ENCODE measurements around the gene EXOC5.
"Not testable (repeated sequence)": the region's sequence is repeated elsewhere in the genome, so short reads cannot be mapped to it uniquely, and the experiment has no call there.

The EXOC5 gene

DNA sequence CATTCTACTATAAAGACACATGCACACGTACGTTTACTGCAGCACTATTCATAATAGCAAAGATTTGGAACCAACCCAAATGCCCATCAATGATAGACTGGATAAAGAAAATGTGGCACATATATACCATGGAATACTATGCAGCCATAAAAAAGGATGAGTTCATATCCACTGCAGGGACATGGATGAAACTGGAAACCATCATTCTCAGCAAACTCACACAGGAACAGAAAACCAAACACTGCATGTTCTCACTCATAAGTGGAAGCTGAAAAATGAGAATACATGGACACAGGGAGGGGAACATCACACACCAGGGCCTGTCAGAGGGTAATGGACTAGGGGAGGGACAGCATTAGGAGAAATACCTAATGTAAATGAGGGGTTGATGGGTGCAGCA lies 10.5 kb downstream of the EXOC5 start:
- in situ Hi-C loops (cut with HindIII; ENCODE audit: low sequenced_read_pairs), result not testable (repeated sequence)

DNA sequence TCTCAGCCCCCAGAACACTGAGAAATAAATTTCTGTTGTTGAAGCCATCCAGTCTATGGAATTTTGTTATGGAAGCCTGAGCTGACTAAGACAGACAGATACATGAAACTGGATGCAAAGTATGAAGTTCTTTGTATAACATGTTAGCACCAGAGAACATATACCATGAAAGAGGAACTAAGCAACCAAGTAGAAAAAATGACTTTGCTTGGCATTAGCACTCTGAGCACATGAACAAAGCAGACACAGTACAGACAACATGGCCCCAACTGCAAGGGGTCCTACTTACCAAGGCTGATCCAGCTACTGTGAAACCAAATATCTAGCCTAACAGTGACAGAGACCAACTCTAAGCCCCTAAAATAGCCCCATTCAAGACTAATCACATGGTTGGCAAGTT lies 13.8 kb downstream of the EXOC5 start:
- in situ Hi-C loops (cut with HindIII; ENCODE audit: low sequenced_read_pairs), result no loop called here

DNA sequence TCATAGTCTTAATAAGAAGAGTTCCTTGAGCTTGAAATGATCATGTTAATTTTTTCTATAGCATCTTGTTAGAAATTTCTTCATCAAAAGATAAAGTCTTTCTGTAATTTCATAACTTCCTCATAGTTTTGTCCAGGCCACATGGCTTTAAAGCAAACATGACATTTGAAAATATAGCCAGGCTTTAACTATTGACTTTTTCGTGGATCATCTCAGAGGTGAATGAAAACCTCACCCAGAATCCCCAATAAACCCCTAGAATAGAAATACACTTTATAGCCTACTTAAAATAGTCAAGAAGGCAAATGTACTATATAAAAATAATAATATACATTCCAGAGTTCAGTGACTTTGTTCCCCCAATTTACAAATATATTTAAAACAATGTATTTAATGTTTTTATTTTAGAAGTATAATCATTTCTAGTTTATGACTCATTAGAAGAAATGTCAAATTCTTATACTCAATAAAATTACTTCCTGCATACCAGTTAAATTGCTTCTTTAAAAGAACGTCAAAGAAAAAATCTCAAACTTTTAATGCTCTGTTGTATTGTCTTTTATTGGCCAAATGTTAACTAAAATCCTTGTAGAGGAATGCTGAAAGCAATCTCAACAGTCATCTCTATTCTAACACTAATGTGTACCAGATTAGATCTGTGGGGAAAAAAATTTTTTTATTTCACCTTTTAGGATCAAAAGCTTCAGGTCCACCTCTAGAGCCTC lies 21.6 kb downstream of the EXOC5 start:
- in situ Hi-C loops (cut with HindIII; ENCODE audit: low sequenced_read_pairs), result no loop called here

DNA sequence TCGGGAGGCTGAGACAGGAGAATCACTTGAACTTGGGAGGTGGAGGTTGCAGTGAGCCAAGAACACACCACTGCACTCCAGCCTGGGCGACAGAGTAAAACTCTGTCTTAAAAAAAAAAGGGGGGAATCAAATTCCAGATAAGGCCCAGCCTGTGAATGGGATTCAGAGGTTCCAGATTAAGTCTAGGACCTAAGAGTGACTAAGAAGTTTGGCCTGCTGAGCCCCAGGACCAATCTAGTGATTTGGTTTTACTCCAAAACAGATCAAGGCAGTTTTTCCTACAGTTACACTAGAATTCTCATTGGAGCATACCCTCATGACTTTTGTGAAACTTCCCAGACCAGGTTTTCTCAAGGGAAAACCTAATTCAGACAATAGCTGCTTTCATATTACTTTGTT lies 22.8 kb downstream of the EXOC5 start:
- in situ Hi-C loops (cut with HindIII; ENCODE audit: low sequenced_read_pairs), result no loop called here

DNA sequence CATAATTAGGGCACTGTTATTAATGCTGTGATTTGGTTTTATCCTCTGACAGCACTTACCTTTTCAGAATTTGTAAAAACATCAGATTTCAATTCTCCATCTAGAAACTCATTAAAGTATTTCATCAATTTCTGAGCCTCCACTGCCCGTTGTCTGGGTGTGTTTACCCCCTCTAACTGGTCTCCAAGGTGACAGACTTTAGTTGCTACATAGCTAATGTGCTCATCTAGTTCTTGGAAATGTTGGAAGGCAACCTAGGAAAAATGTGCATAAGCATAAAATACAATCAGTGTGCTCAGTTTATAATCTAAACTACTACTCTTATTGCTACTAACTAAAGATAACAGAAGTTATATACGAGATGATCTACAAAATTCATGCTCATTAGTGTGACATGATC lies 24.6 kb downstream of the EXOC5 start:
- in situ Hi-C loops (cut with HindIII; ENCODE audit: low sequenced_read_pairs), result no loop called here

DNA sequence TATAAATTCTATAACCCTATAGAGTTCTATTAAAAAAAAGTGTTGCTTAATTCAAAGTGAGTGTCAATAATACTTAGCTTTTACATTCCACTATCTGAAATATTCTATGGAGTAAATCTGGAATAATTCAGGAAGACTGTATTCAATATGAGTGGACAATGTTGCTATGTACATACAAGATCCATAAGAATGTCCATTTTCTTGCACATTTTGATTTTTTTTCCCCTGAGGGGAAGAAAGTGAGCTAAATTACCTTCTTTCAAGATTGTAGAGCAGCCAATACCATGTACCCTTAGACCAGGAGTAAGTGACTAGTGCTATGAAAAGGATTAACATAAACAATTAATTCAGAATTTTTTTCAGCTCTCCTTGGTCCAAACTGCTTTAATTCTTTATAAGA lies 25.4 kb downstream of the EXOC5 start:
- in situ Hi-C loops (cut with HindIII; ENCODE audit: low sequenced_read_pairs), result no loop called here

DNA sequence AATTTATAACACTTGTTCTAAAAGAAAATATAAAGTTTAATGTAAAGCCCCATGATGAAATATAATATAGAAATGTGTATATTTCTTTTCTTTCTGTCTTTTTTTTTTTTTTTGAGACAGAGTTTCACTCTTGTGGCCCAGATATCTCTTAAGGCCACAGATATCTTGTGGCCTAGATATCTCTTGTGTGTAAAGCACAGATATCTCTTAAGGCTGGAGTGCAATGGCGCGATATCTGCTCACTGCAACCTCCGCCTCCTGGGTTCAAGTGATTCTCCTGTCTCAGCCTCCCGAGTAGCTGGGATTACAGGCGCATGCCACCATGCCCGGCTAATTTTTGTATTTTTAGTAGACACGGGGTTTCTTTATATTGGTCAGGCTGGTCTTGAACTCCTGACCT lies 28.6 kb downstream of the EXOC5 start:
- in situ Hi-C loops (cut with HindIII; ENCODE audit: low sequenced_read_pairs), result not testable (repeated sequence)

DNA sequence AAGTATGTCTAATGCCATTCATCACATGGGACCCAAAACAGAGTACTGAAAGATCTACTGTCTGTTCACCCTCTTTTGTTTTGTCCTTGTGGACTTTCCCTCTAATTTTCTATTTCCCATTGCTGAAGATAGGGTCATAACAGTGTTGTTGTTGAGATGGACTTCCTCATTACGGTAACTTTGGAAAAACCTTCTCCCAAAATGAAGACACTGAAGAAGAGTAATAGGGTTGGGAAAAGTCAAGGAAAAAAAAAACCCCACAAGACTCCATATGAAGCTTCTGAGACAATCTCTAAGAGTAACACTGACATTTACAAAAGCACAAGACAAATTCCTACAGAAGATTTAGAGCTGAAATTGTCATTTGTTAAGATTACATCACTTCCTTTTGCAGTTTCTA lies 36.7 kb downstream of the EXOC5 start:
- in situ Hi-C loops (cut with HindIII; ENCODE audit: low sequenced_read_pairs), result no loop called here

DNA sequence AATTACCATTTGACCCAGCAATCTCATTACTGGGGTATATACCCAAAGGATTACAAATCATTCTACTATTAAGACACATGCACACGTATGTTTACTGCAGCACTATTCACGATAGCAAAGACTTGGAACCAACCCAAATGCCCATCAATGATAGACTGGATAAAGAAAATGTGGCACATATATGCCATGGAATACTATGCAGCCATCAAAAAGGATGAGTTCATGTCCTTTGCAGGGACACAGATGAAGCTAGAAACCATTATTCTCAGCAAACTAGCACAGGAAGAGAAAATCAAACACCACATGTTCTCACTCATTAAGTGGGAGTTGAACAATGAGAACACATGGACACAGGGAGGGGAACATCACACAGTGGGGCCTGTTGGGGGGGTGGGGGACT lies 40.4 kb downstream of the EXOC5 start:
- in situ Hi-C loops (cut with HindIII; ENCODE audit: low sequenced_read_pairs), result not testable (repeated sequence)

DNA sequence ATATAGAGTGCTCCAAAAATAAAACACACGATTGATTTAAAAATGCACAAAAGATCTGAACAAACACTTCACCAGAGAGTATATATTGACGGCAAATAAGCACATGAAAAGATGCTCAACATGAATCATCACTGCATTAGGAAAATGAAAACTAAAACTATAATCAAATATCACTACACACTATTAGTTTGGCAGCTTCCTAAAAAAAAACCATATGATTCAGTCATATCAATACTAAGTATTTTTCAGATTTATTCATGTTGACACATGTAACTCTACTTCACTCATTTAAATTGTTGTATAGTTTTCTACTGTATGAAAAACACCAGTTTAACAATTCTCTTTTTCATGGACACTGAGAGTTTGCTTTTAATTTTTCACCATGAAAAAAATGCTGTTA lies 41.6 kb downstream of the EXOC5 start:
- in situ Hi-C loops (cut with HindIII; ENCODE audit: low sequenced_read_pairs), result no loop called here

DNA sequence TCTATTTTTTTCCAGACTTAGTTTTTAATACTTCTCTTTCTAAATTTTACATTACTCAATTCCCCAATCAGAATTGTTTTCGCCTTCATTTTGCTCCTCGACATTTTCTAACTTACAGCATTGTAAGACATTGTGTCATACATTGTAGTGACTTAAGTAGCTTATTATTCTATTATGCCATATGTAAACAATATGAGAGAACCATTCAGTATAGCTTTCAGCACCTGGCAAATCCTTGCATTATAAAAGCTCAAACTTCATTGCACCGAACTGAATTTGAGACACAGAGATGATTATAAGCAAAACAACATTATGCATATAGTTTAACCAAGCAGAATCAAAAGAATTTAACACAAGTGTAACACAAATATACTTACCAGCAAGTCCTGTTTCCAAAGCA lies 46.8 kb downstream of the EXOC5 start:
- in situ Hi-C loops (cut with HindIII; ENCODE audit: low sequenced_read_pairs), result no loop called here

DNA sequence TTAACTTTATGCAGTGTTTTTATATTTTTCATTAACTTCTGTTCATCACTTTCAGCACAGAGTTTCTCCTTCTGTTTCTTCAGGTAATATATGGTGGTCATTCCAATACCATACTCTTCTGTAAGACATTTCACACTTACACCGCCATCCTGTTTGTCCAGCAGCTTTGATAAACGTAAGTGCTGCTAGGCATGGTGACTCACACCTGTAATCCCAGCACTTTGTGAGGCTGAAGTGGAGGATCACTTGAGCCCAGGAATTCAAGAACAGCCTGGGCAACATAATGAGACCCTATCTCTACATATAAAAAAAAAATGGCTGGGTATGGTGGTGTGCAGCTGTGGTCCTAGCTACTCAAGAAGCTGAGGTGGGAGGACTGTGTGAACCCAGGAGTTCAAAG lies 55.8 kb downstream of the EXOC5 start:
- in situ Hi-C loops (cut with HindIII; ENCODE audit: low sequenced_read_pairs), result no loop called here

DNA sequence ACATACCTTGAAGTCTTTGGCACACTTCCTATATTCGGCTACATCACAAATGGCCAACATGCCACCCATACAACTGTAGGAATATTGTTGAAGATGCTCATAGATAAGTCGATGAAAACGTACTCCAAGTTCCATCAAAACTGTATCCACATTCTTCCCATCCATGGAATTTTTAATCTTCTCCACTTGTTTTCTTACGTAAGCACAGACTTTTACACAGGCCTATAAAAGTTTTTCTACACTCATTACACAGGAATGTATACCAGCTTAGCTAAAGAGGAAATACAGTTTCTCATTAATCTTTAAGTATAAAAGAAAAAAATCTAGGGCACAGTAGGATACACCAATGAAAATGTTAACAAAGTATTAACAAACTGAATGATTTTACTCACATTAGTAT lies 59.1 kb downstream of the EXOC5 start:
- in situ Hi-C loops (cut with HindIII; ENCODE audit: low sequenced_read_pairs), result no loop called here

DNA sequence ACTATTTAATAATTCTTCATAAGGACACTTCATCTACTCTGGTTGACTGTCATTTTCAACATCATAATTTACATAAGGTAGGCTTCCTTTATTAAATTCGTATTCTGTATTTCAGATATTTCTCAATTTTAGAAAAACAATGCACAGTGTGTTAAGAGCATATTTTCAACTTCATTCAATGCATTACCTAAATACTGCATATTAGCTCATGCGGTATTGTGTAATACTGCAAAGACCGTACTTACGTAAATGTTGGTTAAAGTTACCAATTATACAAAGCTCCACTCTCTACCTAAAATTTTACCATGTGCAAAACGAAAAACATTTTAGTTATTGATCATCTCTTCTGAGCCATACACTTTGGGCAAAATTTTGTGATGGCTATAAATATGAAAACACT lies 62.8 kb downstream of the EXOC5 start:
- in situ Hi-C loops (cut with HindIII; ENCODE audit: low sequenced_read_pairs), result no loop called here

DNA sequence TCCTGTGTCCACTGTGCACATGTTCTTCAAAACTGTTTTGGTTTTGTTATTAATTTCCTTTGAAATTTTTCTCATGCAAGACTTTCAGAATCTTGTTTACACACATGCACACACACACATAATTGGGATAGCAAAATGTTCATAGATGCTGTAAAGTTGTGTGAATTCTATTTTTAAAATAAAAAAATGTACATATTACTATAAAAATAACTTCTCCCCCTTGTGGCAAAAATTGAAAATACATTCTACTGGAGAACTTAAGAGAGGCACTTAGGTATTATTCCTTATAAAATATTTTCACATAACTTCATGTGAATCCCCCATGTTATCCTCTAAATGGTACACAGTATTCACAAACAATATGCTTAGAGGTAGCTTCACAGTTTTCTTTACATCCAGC lies 66.0 kb downstream of the EXOC5 start:
- in situ Hi-C loops (cut with HindIII; ENCODE audit: low sequenced_read_pairs), result not testable (repeated sequence)

DNA sequence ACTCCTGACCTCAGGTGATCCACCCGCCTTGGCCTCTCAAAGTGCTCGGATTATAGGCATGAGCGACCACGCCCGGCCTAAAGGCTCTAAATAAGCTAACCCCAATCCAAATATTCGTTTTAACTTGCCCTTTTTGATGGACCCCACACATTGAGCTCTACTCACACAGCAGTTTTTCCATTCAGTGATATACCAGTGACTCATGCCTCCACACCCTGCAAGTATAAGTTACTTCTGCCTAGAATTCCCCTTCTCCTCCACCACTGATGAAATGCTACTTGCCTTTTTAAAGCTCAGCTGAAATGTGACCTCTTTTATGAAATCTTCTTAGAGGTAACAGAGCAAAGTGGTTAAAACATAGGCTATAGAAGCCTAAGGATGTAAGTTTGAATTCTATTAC lies 68.8 kb downstream of the EXOC5 start:
- in situ Hi-C loops (cut with HindIII; ENCODE audit: low sequenced_read_pairs), result loop anchor here (25.0 kb wide), 1 partner anchor 713 kb away; no protein-coding TSS in a partner anchor

DNA sequence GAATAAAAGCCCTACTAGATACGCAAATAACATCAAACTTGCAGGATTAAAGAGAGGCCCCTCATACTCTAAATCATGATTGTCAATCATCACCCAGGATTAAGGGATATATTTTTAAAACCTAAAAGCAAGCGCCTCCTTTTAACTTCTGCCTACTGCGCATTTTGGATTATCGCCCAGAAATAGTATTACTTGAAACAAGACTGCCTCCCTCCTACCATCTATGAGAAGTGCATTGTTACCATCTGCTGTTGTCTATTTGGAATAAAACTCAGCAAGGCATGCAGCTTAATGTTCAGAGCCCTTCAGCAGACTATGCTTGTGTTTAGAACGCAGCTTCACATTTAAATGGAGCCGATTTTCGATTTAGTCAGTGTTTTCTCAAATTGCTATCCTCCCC lies 79.6 kb downstream of the EXOC5 start:
- in situ Hi-C loops (cut with HindIII; ENCODE audit: low sequenced_read_pairs), result loop anchor here (25.0 kb wide), 1 partner anchor 702 kb away; no protein-coding TSS in a partner anchor

DNA sequence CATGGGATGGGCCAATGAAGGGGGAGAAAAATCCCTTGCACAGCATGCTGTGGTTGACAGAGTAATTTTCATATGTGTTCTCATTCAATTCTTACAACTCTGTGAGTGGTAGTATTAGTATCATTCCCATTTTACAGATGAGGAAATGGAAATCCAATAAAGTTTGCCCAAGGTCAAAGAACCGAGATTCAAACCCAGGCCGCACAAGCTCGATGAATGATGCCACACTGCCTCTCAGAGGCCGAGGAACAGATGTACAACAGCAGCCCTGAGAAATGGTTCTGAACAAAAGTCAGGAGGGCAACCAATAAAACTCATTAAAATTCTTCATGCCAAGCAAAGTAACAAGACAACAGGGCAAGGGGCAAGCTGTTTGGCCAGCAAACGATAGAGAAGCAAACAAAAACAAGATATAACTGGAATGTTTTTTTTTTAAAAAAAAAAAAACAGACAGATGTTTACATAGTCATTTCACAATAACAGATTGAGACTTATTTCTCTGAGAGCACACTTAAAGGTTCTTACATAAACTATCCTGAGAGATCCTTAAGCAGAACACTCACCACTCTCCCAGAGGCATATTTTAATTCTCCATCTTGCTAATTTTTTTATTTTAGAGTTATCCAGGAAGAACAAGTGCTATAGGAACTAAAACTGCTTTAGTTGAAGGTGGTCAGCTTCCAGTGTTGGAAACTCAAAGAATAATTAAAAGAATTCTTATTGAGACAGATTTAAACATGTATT lies 85.8 kb downstream of the EXOC5 start:
- in situ Hi-C loops (cut with HindIII; ENCODE audit: low sequenced_read_pairs), result loop anchor here (25.0 kb wide), 1 partner anchor 696 kb away; no protein-coding TSS in a partner anchor

DNA sequence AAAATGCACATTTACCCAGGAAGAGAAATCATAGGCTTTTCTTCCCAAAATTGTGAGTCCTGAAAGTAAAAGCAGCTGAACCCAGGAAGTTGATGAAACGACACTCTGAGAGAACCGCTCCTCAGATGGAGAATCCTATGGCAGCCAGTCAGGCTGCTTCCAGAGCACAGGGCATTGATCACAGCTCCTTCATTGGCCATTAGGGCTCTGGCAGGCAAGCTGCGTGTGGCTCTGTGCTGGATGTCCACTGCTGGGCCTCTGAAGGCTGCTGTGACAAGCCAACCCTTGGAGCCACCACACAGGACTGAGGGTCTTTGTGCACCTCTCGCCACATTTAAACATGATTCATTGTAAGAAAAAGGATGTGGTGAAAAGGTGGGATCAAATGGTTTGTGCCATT lies 89.4 kb downstream of the EXOC5 start:
- in situ Hi-C loops (cut with HindIII; ENCODE audit: low sequenced_read_pairs), result loop anchor here (25.0 kb wide), 1 partner anchor 692 kb away; no protein-coding TSS in a partner anchor

DNA sequence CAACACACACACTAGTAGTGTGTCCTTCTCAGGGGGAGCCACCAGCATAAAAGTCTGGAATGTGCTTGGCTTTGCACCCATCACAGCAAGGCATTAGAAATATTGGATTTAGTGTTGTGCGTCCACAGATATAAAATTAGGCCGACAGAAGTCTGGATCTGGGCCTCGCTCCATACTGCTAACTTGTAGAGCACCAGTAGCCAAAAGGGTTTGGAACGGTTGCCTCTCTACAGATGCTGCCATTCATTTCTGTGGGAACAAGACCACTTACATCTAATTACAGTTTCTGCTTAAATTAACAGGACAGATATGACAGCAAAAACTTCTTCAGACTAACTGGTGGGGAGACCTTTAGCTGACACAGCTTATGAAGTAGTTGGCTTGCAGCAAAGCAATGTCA lies 94.2 kb downstream of the EXOC5 start:
- in situ Hi-C loops (cut with HindIII; ENCODE audit: low sequenced_read_pairs), result no loop called here

DNA sequence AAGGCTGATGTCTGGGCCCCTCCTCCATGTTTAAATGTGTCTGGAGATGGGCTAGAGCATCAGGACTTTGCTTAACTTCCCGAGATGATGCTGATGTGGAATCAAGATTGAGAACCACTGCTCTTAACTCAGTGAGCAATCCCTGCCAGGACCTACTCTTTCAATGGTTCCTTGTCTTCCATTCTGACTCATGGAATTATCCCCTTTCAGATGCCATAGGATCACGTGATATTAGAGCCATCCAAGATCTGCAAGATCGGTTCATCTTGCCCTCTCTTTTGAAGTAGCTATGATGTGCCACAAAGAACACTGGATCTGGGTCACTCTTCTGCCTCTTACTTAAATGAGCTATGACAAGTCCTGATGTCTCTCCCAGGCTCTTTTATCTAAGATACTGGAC lies 96.8 kb downstream of the EXOC5 start:
- in situ Hi-C loops (cut with HindIII; ENCODE audit: low sequenced_read_pairs), result no loop called here

DNA sequence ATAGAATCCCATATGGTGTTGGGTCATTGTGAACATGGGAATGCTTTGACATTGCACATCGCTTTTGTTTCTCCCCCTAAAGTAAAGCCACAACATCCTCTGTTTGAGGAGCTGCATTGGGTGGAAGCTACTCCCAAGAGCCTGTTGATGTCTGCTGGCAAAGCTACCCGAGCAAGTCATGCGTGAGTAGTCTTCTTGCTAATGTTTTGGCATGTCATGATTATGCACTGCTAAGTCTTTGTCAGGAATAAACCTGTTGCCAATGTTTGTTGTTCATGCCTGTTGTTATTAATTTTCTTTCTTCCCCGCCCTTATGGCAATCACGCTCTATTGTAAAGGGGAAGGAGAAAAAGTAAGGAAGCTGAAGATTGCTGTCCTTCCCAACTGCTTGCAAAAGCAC lies 97.3 kb downstream of the EXOC5 start:
- in situ Hi-C loops (cut with HindIII; ENCODE audit: low sequenced_read_pairs), result no loop called here

Measured in DLD1 (cell line).